Measurements from ENCODE around the gene MAN1A1. TPM values are rescaled to one million over a fixed set of nuclear protein-coding genes. Genes with fewer than 3 reads are reported as not detected.

The MAN1A1 gene
- total RNA-seq, 1 experiment from 2014 or later, result 6.8 TPM

DNA sequence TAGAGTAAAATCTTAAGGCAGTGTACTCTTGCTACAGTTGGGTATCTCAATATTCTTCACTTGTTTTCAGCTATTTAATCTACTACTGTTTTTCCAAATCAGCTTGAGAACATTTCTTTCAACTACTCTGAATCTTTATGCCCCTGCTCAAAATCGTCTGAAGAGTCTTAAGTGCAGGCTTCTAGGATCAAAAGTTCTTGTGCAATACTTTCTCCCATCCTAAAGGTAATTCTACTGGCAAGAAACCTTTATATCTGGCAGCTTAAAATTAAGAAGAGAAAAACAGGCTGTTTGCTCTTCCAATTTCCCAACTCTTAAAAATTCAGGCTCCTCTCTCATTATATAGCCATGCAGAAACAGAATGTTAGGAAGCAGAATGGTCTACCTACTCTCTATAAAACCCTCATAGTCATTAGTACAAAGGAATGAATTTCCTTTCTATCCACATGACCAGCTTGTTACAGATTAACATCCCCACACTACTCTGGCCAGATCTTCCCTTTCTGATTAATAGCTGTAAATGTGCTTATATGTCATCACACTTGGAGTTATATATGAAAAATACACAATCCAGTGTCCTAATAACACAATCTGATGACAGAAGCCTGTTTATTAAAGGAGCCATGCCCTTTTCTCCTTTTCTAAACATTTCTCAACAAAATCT, 148.9 kb downstream of the MAN1A1 start:
- DNase-seq (ENCODE audit: low read depth), result no peak

DNA sequence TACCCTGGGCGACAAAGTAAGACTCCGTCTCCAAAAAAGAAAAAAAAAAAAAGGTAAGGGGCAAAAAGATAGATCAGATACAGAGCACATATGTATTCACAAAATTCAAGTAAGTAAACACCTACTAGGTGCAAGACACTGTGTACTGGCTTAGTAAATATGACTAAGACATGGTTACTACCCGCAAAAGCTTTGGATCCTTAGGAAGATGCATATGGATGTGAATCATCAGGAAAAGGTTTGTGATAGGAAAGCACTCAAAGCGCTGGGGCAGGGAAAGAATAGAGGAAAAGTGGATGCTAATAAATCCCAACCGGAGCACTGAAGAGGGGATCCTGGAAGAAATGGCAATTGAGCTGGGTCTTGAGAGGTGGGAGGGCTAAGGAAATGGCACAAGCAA, 152.3 kb downstream of the MAN1A1 start:
- no peak for DNase-seq (ENCODE audit: low read depth)

DNA sequence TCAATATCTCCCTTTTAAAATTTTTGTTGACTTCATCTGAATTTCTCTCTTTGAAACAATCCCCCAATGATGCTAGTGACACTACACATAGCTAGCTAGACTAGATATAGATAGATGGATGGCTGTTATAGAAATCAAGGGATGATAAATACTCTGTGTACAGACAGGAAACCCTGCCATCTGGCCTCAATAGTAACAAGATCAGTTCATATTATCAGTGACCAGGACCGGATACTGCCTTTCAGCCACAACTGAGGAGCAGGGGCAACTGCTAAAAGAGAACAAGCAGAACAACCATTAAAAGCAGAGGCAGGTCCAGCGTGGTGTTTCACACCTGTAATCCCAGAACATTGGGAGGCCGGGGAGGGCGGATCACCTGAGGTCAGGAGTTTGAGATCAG, 152.8 kb downstream of the MAN1A1 start:
- no peak for DNase-seq (ENCODE audit: low read depth)

DNA sequence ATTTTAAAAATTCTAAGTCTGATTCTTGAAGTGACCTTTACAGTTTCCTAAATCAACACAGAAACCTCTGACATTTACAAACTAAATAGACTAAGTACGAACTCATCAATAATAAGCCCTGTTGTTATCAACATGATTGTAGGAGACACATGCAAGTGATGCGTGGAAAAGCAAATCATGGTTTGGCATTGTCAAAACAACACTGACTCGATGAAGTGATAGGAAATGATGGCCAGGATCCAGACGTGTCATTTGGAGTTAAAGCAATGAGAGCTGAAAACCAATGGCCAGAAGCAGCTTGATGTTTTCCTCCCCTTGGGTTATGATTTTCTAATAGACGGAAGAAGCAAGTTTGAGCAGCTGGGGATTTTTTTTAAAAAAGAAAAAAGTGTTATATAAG, 153.7 kb downstream of the MAN1A1 start:
- DNase-seq (ENCODE audit: low read depth), result no peak

DNA sequence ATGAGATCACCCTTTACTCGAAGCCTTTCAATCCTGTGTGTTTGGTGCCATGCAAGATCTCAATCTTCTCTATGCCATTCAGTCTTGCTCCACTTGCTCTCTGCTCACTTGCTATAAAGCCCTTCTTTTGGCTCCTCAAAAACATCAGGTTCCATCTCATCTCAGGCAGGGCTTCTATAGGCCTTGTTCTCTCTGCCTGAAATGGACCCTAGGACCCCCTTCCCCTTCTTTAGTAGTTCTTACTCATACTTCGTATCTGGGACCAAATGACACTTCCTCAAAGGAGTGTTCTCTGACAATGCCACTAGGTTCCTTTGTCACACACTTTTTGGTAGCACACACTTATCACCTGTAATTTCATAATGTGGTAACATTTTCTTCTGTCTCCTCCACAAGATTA, 154.4 kb downstream of the MAN1A1 start:
- DNase-seq (ENCODE audit: low read depth), result no peak

DNA sequence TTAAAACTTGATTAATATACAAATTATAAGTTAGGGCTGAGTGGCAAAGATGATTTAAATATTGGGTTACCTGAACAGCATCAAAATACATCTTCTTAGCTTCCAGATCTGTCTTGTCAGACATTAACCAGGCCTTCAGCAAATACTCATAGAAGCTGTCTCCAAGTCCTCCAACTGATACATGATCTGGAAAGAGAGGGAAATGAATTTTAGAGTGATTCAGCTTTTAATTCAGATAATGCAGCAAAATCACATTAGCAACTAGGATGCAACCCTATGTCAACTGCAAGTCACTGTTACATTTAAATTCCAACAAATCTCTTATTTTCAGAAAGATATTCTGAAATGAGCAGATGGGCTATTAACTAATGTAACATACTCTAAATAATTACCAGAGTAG, 155.9 kb downstream of the MAN1A1 start:
- DNase-seq (ENCODE audit: low read depth), result no peak

DNA sequence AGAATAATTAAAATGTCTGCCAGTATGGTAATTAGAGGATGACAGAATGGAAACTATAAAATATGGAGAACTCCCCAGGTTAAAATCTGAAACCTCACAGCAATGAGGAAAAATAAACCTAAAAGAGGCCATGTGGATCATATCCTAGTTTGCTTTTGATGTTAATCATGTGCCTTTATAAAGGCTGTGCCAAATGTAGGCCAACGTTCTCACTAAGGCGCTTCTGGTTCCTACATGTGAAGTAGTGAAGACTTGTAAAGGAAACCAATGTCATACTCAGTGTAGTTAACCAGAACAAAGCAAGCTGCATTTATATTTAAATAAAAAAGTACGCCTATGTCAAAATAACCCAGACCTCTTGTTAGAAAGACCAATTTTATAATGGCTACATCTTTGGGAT, 157.4 kb downstream of the MAN1A1 start:
- no peak for DNase-seq (ENCODE audit: low read depth)

DNA sequence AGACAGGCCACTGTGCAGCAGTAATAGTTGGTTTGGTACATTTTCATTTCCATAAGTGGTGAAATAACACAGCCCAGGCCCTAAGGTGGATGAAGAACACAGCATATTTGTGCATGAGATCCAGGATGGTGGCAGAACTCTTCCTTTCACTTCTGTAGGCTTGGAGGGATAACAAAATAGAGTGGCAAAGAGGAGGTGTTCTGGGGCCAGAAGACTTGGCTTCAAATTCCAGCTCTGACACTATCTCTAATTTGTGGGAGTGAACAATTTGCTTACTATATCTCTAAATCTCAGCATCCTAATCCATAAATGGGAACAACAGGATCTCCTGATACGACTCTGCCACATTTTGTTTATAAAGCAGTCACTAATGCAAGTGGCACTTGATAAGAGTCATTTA, 159.4 kb downstream of the MAN1A1 start:
- DNase-seq (ENCODE audit: low read depth), result no peak

DNA sequence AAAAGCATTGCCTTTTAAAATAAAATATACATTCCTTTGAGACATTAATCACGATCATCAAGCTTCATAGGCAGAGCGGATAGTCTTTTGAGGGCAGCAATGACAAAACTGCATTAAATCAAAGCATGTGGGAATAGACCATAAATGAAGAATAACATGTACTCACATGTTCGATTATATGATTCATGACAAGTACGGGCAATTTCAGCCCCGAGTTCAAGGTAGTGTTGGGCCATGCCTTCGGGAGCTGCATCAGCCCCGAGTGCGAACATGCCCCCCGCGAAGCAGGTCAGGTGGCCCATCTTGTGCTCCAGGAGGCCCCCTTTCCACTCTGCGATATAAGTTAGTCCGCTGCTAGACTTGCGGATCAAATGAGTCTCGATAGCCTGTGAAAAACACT, 160.1 kb downstream of the MAN1A1 start:
- DNase-seq (ENCODE audit: low read depth), result no peak

DNA sequence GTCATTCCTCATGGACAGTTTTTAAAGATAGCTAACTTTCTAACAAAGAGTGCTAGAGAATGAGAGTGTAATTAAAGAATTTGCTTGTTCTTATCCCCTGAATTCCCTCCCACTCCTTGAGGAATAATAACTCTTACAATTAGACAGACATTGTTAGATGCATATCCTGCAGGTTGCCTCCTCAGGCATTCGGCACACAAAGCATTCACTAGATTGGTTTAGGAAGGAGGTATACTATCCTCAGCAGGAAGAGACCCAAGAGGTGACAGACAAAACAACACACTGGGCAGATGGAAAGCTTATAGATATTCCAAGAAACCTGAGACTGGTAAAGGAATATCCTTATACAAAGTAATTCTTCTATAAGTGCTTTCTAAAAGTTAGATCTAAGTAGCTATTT, 162.0 kb downstream of the MAN1A1 start:
- no peak for DNase-seq (ENCODE audit: low read depth)

DNA sequence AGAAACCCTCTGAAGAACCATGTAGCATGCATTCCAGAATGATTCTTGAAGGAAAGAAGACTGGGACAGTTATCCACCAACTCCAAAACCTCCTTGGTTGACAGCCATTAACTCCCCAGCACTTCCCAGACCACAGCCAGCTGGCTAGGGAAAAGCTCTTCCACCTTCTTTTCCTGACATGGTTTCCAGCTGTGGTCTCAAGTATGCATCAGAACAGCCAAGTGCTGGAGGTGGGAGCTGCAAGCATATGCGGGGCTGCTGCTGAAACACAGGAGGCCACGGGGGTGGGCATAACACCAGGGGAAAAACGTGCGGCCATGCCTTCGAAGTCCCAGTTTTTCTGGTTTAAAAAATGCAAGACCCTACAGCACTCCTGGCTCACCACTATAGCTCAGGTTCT, 163.1 kb downstream of the MAN1A1 start:
- DNase-seq (ENCODE audit: low read depth), result no peak

DNA sequence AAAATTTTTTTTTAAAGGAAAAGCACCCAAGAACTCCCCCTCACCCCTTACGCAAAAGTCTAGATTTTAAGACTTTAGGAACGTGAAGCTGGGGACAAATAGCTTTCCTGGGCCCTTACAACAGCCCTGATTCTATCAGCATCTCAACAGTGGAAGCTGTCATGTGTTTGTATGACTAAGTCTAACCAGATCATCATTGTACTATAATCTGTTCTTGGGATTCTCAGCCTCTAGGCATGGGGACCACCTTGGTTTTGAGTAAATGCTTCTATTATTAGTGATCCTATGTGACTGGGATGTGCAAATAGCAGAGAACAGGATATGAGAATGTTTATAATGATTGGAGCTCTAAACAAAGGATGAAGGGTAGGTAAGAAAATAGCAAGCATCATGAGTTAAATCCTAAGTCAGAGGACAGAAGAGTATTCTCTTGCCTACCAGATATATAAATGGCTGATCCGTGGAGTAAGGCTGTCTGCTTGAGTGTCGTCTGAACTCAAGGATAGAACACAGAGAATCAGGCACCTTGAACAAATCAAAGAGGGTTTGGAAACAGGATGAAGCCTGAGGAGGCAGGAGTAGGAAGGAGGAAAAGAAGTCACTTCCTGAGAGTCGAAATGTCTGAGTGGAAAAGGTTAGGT, 165.4 kb downstream of the MAN1A1 start:
- no peak for DNase-seq (ENCODE audit: low read depth)

DNA sequence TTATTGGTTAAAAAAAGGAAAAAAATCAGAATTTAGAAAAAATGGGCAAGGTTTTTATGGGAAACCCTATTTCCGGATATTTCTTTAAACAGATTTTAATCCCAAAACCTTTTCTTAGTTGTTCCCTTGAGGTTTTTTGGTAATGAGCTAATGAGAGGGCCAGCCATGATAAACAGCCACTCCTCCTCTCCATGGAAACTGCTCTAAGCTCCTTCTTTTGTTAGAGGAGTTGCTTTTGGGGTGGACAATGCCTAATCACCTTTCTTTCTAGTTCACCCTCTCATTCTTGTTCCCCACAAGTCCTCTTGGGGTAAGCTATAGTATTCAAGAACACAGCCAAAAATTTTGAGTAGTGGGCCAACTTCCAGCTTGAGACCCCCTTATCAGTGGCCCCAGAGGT, 166.1 kb downstream of the MAN1A1 start:
- DNase-seq (ENCODE audit: low read depth), result no peak

DNA sequence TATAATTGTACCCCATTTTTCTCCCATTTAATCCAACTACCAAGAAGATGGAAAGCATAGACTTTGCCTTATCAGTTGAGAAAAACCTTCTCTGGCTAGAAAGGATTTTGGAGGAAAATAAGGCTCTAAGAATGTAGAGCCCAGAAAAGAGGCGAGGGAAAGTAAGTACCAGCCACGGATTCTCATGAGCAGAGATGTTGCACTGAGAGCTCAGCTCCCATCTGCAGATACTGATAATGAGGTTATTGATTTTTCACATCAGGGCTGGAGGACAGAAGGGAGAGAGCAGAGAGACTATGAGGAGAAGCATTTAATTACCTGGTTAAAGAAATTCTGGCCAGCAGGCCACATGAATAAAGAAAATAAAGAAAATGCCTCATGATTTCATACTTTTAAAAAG, 166.7 kb downstream of the MAN1A1 start:
- no peak for DNase-seq (ENCODE audit: low read depth)

DNA sequence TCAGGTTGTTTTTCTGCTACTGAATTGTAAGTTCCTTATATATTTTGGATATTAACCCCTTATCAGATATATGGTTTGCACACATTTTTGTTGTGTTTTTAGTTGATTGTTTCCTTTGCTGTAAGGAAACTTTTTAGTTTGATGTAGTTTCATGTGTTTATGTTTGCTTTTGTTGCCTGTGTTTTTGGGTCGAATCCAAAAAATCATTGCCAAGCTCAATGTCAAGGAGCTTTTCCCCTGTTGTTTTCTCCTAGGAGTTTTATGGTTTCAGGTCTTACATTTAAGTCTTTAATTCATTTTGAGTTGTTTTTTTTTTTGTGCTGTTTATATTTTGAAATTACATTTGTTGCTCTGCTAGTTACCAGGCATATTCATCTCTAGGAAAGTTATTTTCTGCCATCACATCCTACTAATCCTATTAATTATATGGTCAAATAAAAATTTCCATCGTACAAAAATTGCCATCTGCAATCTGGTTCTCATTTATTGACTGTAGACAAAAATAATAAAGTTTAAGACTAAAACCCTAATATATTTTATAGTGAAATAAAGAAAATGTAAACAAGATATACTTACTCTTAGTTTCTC, 167.3 kb downstream of the MAN1A1 start:
- no peak for DNase-seq (ENCODE audit: low read depth)

DNA sequence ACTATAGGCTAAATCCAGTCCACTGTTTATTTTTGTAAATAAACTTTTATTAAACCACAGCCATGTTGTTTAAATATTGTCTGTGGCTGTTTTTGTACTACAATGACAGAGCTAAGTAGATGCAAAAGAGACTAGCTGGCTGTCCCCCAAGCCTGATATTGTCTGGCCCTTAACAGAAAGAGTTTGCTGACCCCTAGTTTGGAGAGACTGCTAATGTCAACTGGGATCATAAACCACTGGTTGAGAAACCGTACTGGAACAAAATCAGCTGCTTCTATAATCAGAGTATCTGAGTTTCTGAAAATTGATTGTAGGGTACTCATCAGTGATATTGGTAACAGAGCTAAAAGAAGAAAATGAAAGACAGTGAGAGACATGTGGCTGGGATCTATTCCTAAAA, 168.5 kb downstream of the MAN1A1 start:
- no peak for DNase-seq (ENCODE audit: low read depth)

DNA sequence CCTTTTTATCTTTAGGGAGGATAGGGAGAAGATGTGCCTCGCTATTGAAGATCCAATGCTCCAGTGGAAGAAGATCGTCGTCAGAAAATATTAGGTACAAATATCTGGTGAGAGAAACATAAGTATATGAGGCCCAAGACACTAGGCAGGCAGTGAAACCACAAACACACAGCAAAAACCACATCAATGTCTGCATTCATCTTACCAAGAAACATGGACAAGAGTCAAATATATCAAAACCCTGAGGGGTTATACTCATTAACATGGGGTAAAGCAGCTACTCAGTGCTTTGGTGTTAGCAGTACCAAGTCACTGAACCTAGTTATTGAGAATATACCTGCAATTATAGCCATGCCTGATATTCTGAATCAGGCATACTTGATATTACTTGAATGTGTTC, 169.7 kb downstream of the MAN1A1 start:
- DNase-seq (ENCODE audit: low read depth), result peak; percentile 33

DNA sequence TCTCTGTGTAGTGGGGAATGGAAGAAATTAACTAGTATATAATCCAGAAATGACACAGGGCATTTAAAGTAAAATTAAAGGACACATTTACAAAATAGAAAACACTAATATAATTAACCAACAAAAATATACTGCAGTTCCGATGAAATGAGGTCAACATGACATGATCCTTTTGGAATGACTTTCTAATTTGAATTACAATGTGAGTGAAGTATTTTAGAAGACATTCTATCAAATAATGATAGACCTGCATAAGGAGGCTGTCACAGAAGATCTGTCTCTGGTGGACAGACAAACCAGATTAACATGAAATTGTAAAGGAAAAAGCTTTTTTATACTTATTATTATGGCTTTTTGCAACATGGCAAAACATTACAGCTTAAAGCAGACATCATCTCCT, 170.5 kb downstream of the MAN1A1 start:
- DNase-seq (ENCODE audit: low read depth), result no peak

DNA sequence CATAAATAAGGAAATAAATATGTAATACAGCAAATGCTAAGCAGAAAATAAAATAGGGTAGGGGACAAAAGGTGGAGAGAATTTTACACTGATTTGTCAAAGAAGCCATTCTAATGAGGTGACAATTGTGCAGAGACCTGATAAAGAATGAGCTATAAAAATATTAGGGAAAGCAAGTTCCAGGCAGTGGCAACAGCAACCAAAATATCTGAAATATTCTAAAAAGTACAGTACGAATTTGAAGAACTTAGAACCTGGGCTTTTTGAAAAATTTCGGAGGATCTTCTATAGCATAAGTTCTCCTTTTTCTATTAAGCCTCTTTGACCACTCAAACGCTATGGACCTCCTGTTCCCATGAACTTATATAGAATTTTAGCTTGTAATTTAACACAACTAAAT, 173.1 kb downstream of the MAN1A1 start:
- no peak for DNase-seq (ENCODE audit: low read depth)

DNA sequence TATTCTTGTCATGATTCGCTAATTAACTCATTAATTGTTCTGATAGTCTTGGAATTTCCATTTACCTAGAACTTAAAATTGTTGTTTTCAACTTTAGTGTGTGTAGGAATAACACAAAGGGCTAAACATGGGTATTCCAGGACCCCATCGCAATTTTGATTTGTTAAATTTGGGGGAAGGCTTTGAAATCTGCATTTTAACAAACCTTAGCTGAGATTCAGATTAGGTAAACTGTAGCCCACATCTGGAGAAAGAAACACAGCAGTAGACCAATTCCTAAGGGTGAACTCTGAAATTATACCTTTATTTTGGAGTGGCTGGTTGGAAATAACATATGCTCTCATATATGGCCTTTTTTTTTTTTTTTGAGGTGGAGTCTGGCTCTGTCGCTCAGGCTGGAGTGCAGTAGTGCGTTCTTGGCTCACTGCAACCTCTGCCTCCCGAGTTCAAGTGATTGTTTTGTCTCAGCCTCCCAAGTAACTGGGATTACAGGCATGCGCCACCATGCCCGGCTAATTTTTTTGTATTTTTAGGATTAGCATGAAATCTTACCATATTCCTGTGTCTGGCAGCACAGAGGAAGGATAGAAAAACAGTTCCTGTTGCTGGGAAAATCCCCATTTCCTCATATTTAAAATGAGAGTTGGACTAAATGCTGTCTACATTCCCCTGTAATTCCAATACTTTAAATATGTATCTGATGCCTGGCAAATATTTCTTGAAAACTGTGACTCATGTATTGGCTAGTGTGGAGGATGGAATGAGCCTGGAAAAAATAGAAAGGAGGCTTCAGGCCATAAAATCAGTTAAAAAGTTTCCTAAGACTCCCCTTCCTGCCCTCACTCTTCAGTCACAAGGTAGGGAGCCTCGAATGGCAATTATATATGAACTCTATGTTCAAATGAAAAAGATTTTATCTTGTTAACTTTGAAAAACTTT, 174.4 kb downstream of the MAN1A1 start:
- no peak for DNase-seq (ENCODE audit: low read depth)

DNA sequence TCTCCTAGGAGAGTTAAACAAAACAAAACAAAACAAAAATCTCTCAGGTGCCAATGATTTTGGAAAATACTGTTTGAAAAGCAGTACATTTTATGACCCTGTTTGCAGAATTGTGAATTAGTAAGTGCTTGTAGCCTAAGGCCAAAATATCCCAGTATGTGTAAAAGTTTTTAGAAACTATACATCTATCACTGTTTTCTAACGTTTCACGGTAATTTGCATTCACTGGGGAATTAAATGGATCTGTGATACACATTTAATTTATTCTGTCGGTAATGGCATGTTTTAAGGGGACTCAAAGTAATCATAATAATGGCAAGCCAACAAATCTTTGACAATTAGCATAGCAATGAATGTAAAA, 175.5 kb downstream of the MAN1A1 start:
- DNase-seq (ENCODE audit: low read depth), result no peak

DNA sequence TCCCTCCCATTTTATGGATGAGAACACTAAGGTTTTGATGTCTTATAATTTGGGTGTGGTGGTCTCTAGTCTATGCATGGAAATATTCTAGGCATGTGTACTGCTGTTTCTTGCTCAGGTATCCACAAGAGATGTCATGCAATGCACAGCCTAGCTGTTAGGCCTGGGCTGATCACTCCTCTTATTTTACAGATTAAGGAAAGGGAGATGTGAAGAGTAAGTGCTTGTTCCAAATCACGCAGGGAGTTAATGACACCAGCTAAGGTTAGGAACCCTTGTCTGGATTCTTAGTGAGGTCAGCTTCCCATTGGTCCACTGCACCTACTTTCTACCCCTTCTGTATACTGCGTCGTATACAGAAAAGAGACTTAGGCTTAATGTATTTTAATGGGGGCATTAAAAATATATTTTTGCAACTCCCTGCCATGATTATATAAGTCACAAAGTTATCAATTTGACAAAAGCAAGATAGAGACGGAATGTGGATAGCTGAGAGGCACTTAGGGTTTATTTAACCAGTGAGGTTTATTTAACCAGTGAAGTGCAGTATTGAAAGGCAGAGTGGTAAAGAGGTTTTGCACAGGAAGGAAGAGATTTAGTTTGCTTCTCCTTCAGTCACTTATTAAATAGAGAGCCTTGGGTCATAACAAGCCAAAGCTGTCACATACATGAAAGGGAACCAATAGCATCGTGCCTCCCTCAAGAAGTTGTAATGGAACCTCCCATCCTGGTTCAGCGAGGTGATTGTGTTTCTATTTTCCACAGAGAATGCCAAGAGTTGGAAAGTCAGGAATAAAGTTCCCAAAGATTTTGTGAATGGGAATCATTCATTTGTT, 176.1 kb downstream of the MAN1A1 start:
- no peak for DNase-seq (ENCODE audit: low read depth)
